Heart left ventricle (tissue), 13 donors: ENCODE data around the gene ANKRD45.

Experiments
- CTCF ChIP-seq, 12 donors: fragments of 200-600 bp; sonication (generic) in 4 of 12; IDR thresholded peaks; one replicate each; pipeline versions ENCODE4 v1.5.0 to v1.8.0; 2018 to 2022; ENCODE audit warnings: antibody characterized with exemption in 12 of 12, mild to moderate bottlenecking in 5 of 12
- POLR2A ChIP-seq, 2 donors: fragments of 450-650 bp; IDR thresholded peaks; one replicate each; pipeline ENCODE4 v1.6.1; 2017; ENCODE audit warnings: antibody characterized with exemption in 2 of 2, mild to moderate bottlenecking in 2 of 2, moderate library complexity in 2 of 2
- donor health status: ischemic (EF 13 %, LVEDD 7.1; RV severe dilation, severe dysfunction).
- donor health status: DM: no; HTN: yes; CAD: no.
- donor health status: DM: no; HTN: no; CAD: no.
- donor health status: ischemic (EF 25% LVEDD 6.9; RV normal size, moderate dysfunction).
- donor health status: ischemic (EF 25% LVEDD 5.7; RV mildly dilated, moderate dysfunction).
- donor health status: ischemic (EF 35%, LVEDD 5.7; RV mildly dilated, moderate dysfunction).
- donor health status: nonischemic (EF 11% LVEDD 7.7; RV severe dilation, severe dysfunction).
- donor health status: DM: yes; HTN: yes; CAD: no.
- donor health status: PGD.
- donor health status: ischemic (EF 29% LVEDD 5.4; RV normal size, mild dysfunction).
- donor health status: nonischemic (EF 23%, LVEDD 6.1; RV moderate dilation, normal function).

- no peak for TF ChIP-seq CTCF (IDR thresholded peaks at IDR 0.05)
- TF ChIP-seq POLR2A (IDR thresholded peaks at IDR 0.05): no peak
Measured at GRCh38 chr1:173608503-173609216, 61.0 kb downstream of the ANKRD45 start.
